ENCODE results near the gene FKBP5. TPM values are rescaled to one million over a fixed set of nuclear protein-coding genes. Genes with fewer than 3 reads are reported as not detected.
A peak's percentile ranks its signal among the peaks of the same experiment; 100 is the strongest.

FKBP5 gene
- total and polyA plus RNA-seq, 9 of the 15 experiments (the other 6 are each of a cell fraction or from before 2014, with no cell fraction given): 32.7 to 151 (median 75.0) TPM

- Histone ChIP-seq H3K4me1 (replicated peaks in 1 of 2; ENCODE audit: control insufficient read depth in 2 of 2, insufficient read depth in 2 of 2, low read length in 2 of 2) (0 out of 5 replicates have a peak, but pooled peaks cover 0 to 5% of the 10 kb centered on the region in 2 experiments), H3K4me3 (no peak overlapping the region), H4K20me1 (replicated peaks; ENCODE audit: control insufficient read depth, insufficient read depth, low read length) (no peaks in the 10 kb centered on the region), H3K4me2 (ENCODE audit: insufficient read depth, low read length) (no peak overlapping the region), H3K27ac (ENCODE audit: extremely low read depth, low read depth, low read length) (no peak overlapping the region), H3K36me3 (ENCODE audit: control insufficient read depth, insufficient read depth, low read length) (peaks cover 36% of the 10 kb centered on the region), H3K79me2 (ENCODE audit: control insufficient read depth, insufficient read depth, low read length) (peaks cover 96% of the 10 kb centered on the region), H3K9me3 (replicated peaks; ENCODE audit: control insufficient read depth, insufficient read depth, low read depth, low read length) (no peaks in the 10 kb centered on the region), H3K9ac (ENCODE audit: insufficient read depth in 1 of 2, low read depth in 2 of 2, low read length in 2 of 2) (no peak overlapping the region), H2AFZ (ENCODE audit: low read depth, low read length) (no peak overlapping the region), H3K27me3 (ENCODE audit: control insufficient read depth in 2 of 2, insufficient read depth in 2 of 2, low read length in 2 of 2) (no peaks in the 10 kb centered on the region), H3K9me1 (ENCODE audit: control insufficient read depth, insufficient read depth, low read length) (no peaks in the 10 kb centered on the region)
- in situ Hi-C loops (cut with MboI): no loop called here
- intact Hi-C loops (cut with micrococcal nuclease): no loop called here
- FAIRE-seq: no peak
- ATAC-seq: no peak
- no TSS peak for BruUV-seq (replicated peaks)
- TF ChIP-seq GATAD2A (IDR thresholded peaks at IDR 0.05): no peak
- peak; percentile 31; the same call in 1 of the 2 replicates for TF ChIP-seq NFIC (IDR thresholded peaks at IDR 0.05)
- DNase-seq (ENCODE audit: extremely low read depth in 1 of 4, low spot score in 3 of 4): no peak
- 89% methylated on average over 2 of the region's 2 CpGs for WGBS (ENCODE audit: insufficient coverage, low coverage, missing lambda C conversion rate)
- ChIA-PET CTCF (ENCODE audit: low intra/inter-chr PET ratio) (no interaction called here), POLR2A (interaction anchor here (0.6 to 4.4 kb wide), 2 partner anchors 9 to 94 kb away, joined by 3 to 19 read pairs; no protein-coding TSS in a partner anchor)
Measured at GRCh38 chr6:35677456-35677855, 11.3 kb downstream of the FKBP5 start.

DNA sequence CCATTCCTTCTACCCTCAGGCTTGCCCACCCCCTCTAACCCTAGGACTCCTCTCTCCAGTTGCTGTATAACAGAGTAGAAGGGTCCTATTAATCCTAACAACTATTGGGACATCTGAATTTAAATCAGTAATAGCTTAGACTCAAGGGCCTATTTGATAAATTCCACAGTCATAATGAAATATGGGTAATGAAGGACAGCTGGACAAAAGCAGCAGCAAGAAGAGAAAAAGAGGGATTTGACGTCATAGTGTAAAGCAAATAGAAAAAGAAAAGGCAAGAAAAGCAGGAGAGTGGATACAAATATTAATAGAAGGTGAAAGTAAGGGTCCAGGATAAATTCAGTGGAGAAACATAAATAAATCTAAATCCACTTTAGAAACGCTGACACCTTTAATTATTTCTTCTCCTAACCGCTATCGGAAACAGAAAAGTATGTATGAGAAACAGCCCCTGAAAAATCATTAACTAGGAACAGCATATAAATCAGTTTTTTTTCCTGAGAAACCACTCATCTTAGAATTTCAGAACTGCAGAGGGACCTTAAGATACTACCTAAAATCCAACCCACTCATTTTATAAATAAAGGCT lies 12.8 kb downstream of the FKBP5 start:
- no peaks in the 10 kb centered on the region for H4K20me1 ChIP-seq (replicated peaks; ENCODE audit: control insufficient read depth, insufficient read depth, low read length)
- no peak for TF ChIP-seq FUS (optimal IDR thresholded peaks at IDR 0.05; ENCODE audit: low read depth, low read length)
- TF ChIP-seq ZNF316 (IDR thresholded peaks at IDR 0.05): peak; percentile 75
- TF ChIP-seq FOXK1 (CRISPR knock-in tag; IDR thresholded peaks at IDR 0.05; ENCODE audit: borderline replicate concordance): no peak
- TF ChIP-seq ZNF239 (CRISPR knock-in tag; IDR thresholded peaks at IDR 0.05): no peak
- TF ChIP-seq ZNF347 (CRISPR knock-in tag; IDR thresholded peaks at IDR 0.05; ENCODE audit: low read depth): no peak
- TF ChIP-seq CHD4 (IDR thresholded peaks at IDR 0.05; ENCODE audit: insufficient read depth, insufficient replicate concordance, low read depth, low read length, poor library complexity, severe bottlenecking): no peak
- TF ChIP-seq MEF2A (IDR thresholded peaks at IDR 0.05; ENCODE audit: control insufficient read depth, low read depth, low read length): no peak
- no peak for TF ChIP-seq ZNF175 (CRISPR knock-in tag; IDR thresholded peaks at IDR 0.05; ENCODE audit: low read depth)
- no peak for TF ChIP-seq KDM4B (IDR thresholded peaks at IDR 0.05; ENCODE audit: borderline replicate concordance in 2 of 2, low read depth in 1 of 2)
- peak; percentile 57 for TF ChIP-seq C11orf30 (IDR thresholded peaks at IDR 0.05; ENCODE audit: low read depth)
- 92% methylated on average over 4 of the region's 4 CpGs for WGBS (ENCODE audit: insufficient coverage, low coverage, missing lambda C conversion rate)
- no TSS peak for BruUV-seq (replicated peaks)
- POLR2A ChIA-PET: interaction anchor here (2.5 to 4.4 kb wide), 2 partner anchors 11 to 12 kb away, joined by 14 to 19 read pairs; no protein-coding TSS in a partner anchor
- in situ Hi-C loops (cut with MboI) (no loop called here), intact Hi-C loops (cut with micrococcal nuclease) (no loop called here)
- peaks cover 36% of the 10 kb centered on the region for H3K36me3 ChIP-seq (ENCODE audit: control insufficient read depth, insufficient read depth, low read length)
- no peak for DNase-seq (ENCODE audit: extremely low read depth in 1 of 4, low spot score in 3 of 4)
- H3K27ac ChIP-seq (ENCODE audit: extremely low read depth, low read depth, low read length): no peak overlapping the region
- no peak overlapping the region for H3K9ac ChIP-seq (ENCODE audit: insufficient read depth in 1 of 2, low read depth in 2 of 2, low read length in 2 of 2)
- H3K4me3 ChIP-seq: no peak overlapping the region
- 0 out of 5 replicates have a peak, but pooled peaks cover 0 to 4% of the 10 kb centered on the region in 2 experiments for H3K4me1 ChIP-seq (replicated peaks in 1 of 2; ENCODE audit: control insufficient read depth in 2 of 2, insufficient read depth in 2 of 2, low read length in 2 of 2)
- no peak overlapping the region for H2AFZ ChIP-seq (ENCODE audit: low read depth, low read length)
- CTCF ChIA-PET (ENCODE audit: low intra/inter-chr PET ratio): no interaction called here
- H3K79me2 ChIP-seq (ENCODE audit: control insufficient read depth, insufficient read depth, low read length): peaks cover 95% of the 10 kb centered on the region
- H3K9me3 ChIP-seq (replicated peaks; ENCODE audit: control insufficient read depth, insufficient read depth, low read depth, low read length): no peaks in the 10 kb centered on the region; the same call in 1 of the 2 replicates
- H3K4me2 ChIP-seq (ENCODE audit: insufficient read depth, low read length): no peak overlapping the region
- H3K9me1 ChIP-seq (ENCODE audit: control insufficient read depth, insufficient read depth, low read length): no peaks in the 10 kb centered on the region
- no peaks in the 10 kb centered on the region for H3K27me3 ChIP-seq (ENCODE audit: control insufficient read depth in 2 of 2, insufficient read depth in 2 of 2, low read length in 2 of 2)
- no peak for ATAC-seq
- no peak for FAIRE-seq
